ENCODE results near the gene OR1E2.
"Not testable (repeated sequence)": the region's sequence is repeated elsewhere in the genome, so short reads cannot be mapped to it uniquely, and the experiment has no call there.

DNA sequence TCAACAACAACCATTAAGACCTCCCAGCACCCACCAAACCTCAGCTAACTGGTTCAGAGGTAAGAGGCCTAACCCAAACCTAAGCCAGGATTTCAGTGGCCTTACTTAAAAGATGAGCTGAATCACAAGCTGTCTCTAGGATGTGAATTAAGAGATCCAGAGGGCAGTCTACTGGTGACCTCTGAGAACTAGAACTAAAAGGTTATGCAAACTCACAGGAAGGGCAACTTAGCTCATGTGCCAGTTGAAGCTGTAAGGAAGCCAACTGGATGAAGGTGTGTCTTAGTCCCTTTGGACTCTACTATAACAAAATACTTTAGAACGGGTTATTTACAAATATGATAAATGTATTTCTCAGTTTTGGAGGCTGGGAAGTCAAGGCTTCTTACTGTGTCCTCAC, 32.7 kb upstream of the OR1E2 start:
- not testable (repeated sequence) for TF ChIP-seq CTCF, POLR2A, POLR2AphosphoS5 (IDR thresholded peaks at IDR 0.05)

Data from stomach (tissue), 4 donors.